Esophagus squamous epithelium (tissue), 5 donors: ENCODE data around the gene SRSF2. TPM values are rescaled to one million over a fixed set of nuclear protein-coding genes. Genes with fewer than 3 reads are reported as not detected.
A peak's percentile ranks its signal among the peaks of the same experiment; 100 is the strongest.
"Not testable (repeated sequence)": the region's sequence is repeated elsewhere in the genome, so short reads cannot be mapped to it uniquely, and the experiment has no call there.

Experiments
- DNase-seq: peaks from one replicate; lab custom pipeline; 2025; lab: John Stamatoyannopoulos, UW
- H3K27ac ChIP-seq, 4 donors: fragments of 200-600 bp; sonication (generic); one replicate each; pipeline ENCODE4 v1.5.1; 2016 to 2019; ENCODE audit warnings: mild to moderate bottlenecking in 1 of 4
- H3K27me3 ChIP-seq, 4 donors: fragments of 200-600 bp; sonication (generic); 1 replicate in 3 of 4; 2 replicates in 1 of 4; pipeline versions ENCODE4 v1.5.1 to v1.6.0; 2017 to 2021; ENCODE audit warnings: antibody characterized with exemption in 1 of 4
- H3K36me3 ChIP-seq, 3 donors: fragments of 200-600 bp; sonication (generic); one replicate each; pipeline ENCODE4 v1.5.1; 2016 to 2019
- H3K4me1 ChIP-seq, 3 donors: fragments of 200-600 bp; sonication (generic); one replicate each; pipeline ENCODE4 v1.5.1; 2017 to 2019
- H3K4me3 ChIP-seq, 4 donors: fragments of 200-600 bp; sonication (generic); 1 replicate in 3 of 4; 2 replicates in 1 of 4; pipeline ENCODE4 v1.5.1; 2016 to 2019; ENCODE audit warnings: mild to moderate bottlenecking in 2 of 4, moderate library complexity in 1 of 4
- H3K9me3 ChIP-seq, 3 donors: fragments of 200-600 bp; sonication (generic); one replicate each; pipeline ENCODE4 v1.5.1; 2016 to 2019
- POLR2A ChIP-seq, 4 donors: fragments of 450-650 bp; IDR thresholded peaks; one replicate each; pipeline ENCODE4 v1.6.1; 2017; ENCODE audit warnings: antibody characterized with exemption in 4 of 4, mild to moderate bottlenecking in 4 of 4, moderate library complexity in 3 of 4
- WGBS, 2 donors: methylation state at CpG; one replicate each; pipeline ENCODE4 v1.1.5; 2018; 5-methylcytosine and 5-hydroxymethylcytosine counted together
- intact Hi-C: fragments of 100-400 bp; cut with DNase I; formaldehyde crosslinking; loops from one replicate; pipeline ENCODE4 v1.15.0; 2022
- total RNA-seq, 4 donors: library from RNA; depleted of rRNA; stranded (reverse); fragments of >200 nt; gene quantifications; one replicate each; pipeline ENCODE4 v1.1.0, GENCODE V29; 2016
- TF ChIP-seq, protein P1 (sequence below), 6 experiments: fragments of 450-650 bp in 4 of 6; fragments of 200-600 bp in 2 of 6; sonication (generic) in 2 of 6; IDR thresholded peaks; one replicate each; pipeline ENCODE4 v1.5.1; 2016 to 2019; ENCODE audit warnings: antibody characterized with exemption in 6 of 6, mild to moderate bottlenecking in 4 of 6, moderate library complexity in 4 of 6
- donor health status: DM: yes; HTN: yes; CAD: no.

SRSF2 gene
- total RNA-seq, 4 donors from 2014 or later, result 203 to 286 (median 233) TPM

DNA sequence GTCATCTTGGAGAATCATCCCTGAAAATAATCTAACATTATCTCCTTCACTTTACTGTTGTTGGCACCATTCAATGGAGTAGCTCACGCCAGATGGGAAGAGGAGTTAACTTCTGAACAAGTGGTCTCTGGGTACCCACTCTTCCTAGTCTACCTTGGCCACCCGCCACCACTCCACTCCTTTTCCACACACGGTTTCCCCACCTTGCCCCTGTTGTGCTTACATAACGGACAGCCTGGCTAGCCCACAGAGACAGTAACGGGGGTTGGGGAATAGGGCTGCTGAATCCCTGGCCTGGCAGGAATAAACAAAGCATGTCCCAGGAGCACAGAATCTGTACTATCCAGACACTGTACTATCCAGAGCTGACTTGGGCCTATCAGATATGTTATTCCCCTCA, 22.8 kb downstream of the SRSF2 start:
- Histone ChIP-seq H3K4me3 (no peak overlapping the region), H3K27ac (peak overlapping the region in 2 of 4 donors; percentile 35 to 57), H3K27me3 (no peaks in the 10 kb centered on the region), H3K36me3 (peaks cover 13 to 63% (median 30%) of the 10 kb centered on the region in 3 donors), H3K9me3 (no peaks in the 10 kb centered on the region), H3K4me1 (peaks cover 12 to 55% (median 26%) of the 10 kb centered on the region in 3 donors)
- intact Hi-C loops, result no loop called here
- TF ChIP-seq POLR2A (IDR thresholded peaks at IDR 0.05), result no peak
- TF ChIP-seq, protein P1, sequence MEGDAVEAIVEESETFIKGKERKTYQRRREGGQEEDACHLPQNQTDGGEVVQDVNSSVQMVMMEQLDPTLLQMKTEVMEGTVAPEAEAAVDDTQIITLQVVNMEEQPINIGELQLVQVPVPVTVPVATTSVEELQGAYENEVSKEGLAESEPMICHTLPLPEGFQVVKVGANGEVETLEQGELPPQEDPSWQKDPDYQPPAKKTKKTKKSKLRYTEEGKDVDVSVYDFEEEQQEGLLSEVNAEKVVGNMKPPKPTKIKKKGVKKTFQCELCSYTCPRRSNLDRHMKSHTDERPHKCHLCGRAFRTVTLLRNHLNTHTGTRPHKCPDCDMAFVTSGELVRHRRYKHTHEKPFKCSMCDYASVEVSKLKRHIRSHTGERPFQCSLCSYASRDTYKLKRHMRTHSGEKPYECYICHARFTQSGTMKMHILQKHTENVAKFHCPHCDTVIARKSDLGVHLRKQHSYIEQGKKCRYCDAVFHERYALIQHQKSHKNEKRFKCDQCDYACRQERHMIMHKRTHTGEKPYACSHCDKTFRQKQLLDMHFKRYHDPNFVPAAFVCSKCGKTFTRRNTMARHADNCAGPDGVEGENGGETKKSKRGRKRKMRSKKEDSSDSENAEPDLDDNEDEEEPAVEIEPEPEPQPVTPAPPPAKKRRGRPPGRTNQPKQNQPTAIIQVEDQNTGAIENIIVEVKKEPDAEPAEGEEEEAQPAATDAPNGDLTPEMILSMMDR (IDR thresholded peaks at IDR 0.05), result no peak
- DNase-seq, result no peak
- WGBS, 2 donors, result 64 to 73% methylated on average over 4 to 5 of the region's 5 CpGs

DNA sequence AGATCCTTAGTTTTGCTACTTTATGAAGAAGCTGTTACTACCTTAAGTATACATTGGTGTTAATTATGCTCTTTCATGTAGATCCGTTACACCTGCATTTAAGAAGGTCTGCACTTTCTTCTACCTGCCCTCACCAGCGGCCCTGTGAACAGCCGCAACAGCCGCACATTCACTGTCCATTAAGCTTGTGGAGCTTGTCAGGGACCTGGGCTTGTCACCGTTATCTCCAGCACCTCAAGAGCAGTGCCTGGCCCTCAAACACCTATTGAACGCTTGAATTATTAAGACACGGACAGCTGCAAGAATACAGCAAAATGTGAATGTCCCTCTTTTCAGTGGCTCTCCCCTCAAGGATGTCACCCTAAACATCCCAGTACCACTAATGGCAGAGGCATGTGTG, 23.4 kb downstream of the SRSF2 start:
- H3K4me1 ChIP-seq, result peaks cover 17 to 61% (median 31%) of the 10 kb centered on the region in 3 donors
- DNase-seq, result no peak
- TF ChIP-seq POLR2A (IDR thresholded peaks at IDR 0.05), result no peak
- TF ChIP-seq, protein P1 (IDR thresholded peaks at IDR 0.05), result no peak
- 93 to 97% methylated on average over 7 of the region's 7 CpGs for WGBS, 2 donors
- intact Hi-C loops, result no loop called here
- H3K27ac ChIP-seq, result peak overlapping the region in 2 of 4 donors; percentile 35 to 36
- no peak overlapping the region for H3K4me3 ChIP-seq
- peaks cover 10 to 58% (median 24%) of the 10 kb centered on the region in 3 donors for H3K36me3 ChIP-seq
- no peaks in the 10 kb centered on the region for H3K9me3 ChIP-seq
- no peaks in the 10 kb centered on the region for H3K27me3 ChIP-seq

DNA sequence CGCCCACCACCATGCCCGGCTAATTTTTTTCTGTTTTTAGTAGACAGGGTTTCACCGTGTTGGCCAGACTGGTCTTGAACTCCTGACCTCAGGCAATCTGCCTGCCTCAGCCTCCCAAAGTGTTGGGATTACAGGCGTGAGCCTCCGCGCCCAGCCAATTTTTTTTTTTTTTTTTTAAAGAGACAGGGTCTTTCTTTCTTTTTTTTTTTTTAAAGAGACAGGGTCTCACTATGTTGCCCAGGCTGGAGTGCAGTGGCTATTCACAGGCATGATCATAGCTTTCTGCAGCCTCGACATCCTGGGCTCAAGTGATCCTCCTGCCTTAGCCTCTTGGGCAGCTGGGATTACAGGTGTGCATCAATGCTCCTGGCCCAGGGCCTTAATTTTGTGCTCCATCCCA, 24.8 kb downstream of the SRSF2 start:
- H3K27me3 ChIP-seq, H3K4me3 ChIP-seq, H3K9me3 ChIP-seq, DNase-seq, intact Hi-C loops: not testable (repeated sequence)
- Histone ChIP-seq H3K4me1 (peaks cover 29 to 73% (median 43%) of the 10 kb centered on the region in 3 donors), H3K27ac (peak overlapping the region in 2 of 4 donors; percentile 85 to 93), H3K36me3 (peaks cover 7 to 43% (median 11%) of the 10 kb centered on the region in 3 donors)
- 62 to 71% methylated on average over 7 of the region's 7 CpGs for WGBS, 2 donors

DNA sequence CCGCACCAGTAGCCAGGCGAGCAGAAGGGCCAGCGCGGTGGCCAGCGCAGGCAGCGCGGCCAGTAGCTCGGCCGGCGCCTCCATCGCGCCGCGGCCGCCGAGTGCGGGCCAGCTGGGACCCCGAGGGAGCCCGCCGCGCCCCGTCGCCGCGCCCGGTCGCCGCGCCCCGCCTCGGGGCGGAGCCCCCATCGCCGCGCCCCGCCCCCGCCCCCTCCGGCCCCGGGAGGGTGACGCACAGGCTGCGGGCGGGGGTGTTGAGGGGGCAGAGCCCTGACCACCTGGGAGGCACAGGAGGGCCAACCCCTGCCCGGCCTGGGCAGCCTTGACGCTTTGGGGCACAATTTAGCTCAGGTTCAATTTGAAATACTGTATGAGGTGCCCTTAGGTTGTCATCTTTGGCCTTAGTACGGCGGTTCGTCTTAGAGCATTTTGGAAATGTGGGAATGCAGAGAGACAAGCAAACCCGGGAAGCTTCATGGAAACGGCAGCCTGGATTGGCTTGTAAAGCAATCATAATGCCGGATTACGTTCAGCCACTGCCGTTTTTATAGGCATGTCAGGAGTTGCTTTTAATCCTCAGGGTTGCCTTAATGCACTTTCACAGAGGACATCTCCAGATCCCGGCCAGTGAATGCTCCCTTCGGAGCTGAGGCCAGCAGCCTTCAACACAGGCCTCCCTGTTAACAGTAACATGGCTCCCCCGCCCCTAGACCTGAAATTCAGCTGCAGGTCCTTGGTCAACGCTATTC, 26.1 kb downstream of the SRSF2 start, which contains the start of gene MXRA7:
TSS of gene MXRA7 (minus strand) at position 103 of the 749 bp plus-strand sequence. CDS start at position 84, 19 bp downstream.
- Histone ChIP-seq H3K4me1 (peaks cover 29 to 65% (median 39%) of the 10 kb centered on the region in 3 donors), H3K27me3 (no peaks in the 10 kb centered on the region), H3K9me3 (no peaks in the 10 kb centered on the region), H3K4me3 (peak within 1 kb of the TSS; percentile 33 to 75 (median 66)), H3K27ac (peak within 1 kb of the TSS; percentile 75 to 93 (median 90)), H3K36me3 (peaks cover 0 to 30% (median 0%) of the 10 kb centered on the region in 3 donors)
- WGBS, 2 donors, result 11 to 22% methylated on average over 7 to 8 of the region's 56 CpGs
- no peak for DNase-seq
- intact Hi-C loops, result no loop called here
- TF ChIP-seq, protein P1 (IDR thresholded peaks at IDR 0.05), result no peak
- no peak for TF ChIP-seq POLR2A (IDR thresholded peaks at IDR 0.05)

DNA sequence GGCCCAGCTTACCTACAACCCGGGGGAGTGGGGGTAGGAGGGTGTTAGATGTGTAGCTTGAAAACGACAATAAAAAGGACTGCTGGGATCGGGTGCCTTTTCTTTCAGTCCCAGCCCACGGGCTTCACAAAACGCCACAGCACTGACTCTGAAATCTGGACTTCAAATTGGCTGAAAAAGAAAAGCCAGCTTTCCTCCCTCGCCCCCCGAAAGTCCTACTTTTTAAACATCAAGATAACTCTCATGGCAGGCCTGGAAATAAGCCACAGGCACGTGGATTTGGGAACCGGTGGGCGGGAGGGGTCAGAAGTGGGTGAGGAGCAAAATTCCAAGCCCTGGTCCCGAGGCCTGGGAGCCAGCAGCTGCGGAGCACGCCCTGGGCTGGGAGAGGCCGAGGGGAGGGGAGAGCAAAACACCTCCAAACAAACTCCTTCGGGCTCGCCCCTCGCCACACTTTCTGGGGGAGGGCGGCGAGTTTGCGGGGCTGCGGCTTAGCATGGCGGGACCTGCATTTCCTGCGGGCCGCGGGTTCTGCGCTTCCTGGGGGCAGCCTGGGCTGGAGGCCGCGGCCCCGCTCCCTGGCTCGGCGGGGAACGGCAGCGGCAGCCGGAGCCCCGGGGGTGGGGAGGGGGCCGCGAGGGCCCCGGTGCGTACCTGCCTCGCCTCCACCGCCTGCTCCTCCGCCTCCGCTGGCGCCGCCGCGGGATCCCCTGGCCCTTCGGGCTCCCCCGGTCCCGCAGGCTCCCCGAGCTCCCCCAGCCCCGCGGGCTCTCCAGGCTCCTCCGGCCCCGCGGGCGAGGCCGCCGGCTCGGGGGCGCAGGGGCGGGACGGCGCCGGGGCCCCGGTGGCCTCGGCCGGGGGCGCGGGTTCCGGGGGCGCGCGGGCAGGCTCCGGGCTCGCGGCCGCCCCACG, 26.9 kb downstream of the SRSF2 start:
- H3K27me3 ChIP-seq, H3K9me3 ChIP-seq, DNase-seq, intact Hi-C loops: not testable (repeated sequence)
- Histone ChIP-seq H3K27ac (peak overlapping the region; percentile 67 to 93 (median 90)), H3K4me1 (peaks cover 29 to 58% (median 39%) of the 10 kb centered on the region in 3 donors), H3K4me3 (peak overlapping the region; percentile 33 to 75 (median 66)), H3K36me3 (peaks cover 0 to 22% (median 0%) of the 10 kb centered on the region in 3 donors)
- 9 to 11% methylated on average over 12 to 16 of the region's 79 CpGs for WGBS, 2 donors
